SK-N-MC (cell line): Measurements from ENCODE around the gene LRRC38.

Experiments
- DNase-seq: peaks from one replicate; pipeline ENCODE4 v3.0.0-alpha.2; 2011; ENCODE audit warnings: low read depth, low spot score
- H3K27ac ChIP-seq: fragments of 200-600 bp; sonication (generic); 2 replicates; pipeline ENCODE4 v1.5.1; 2016; ENCODE audit warnings: mixed run types
- H3K36me3 ChIP-seq: fragments of 200-600 bp; sonication (generic); 2 replicates; pipeline ENCODE4 v1.6.1; 2017; ENCODE audit warnings: antibody characterized with exemption, low read length, mixed read lengths; ENCODE audit not compliant: insufficient read depth
- H3K4me3 ChIP-seq: fragments of 200-600 bp; sonication (generic); 2 replicates; pipeline ENCODE4 v1.5.1; 2016
- H3K9ac ChIP-seq: fragments of 200-600 bp; sonication (generic); 2 replicates; pipeline ENCODE4 v1.8.0; 2017; ENCODE audit warnings: mixed run types, mixed read lengths; ENCODE audit not compliant: insufficient read length
- H3K9me3 ChIP-seq: fragments of 200-600 bp; sonication (generic); 2 replicates; pipeline ENCODE4 v1.6.1; 2017; ENCODE audit warnings: low read depth, mild to moderate bottlenecking, antibody characterized with exemption, low read length, moderate library complexity, mixed read lengths
- EZH2 ChIP-seq: fragments of 200-600 bp; sonication (generic); IDR thresholded peaks from one replicate; pipeline ENCODE4 v1.6.1; 2017; ENCODE audit warnings: antibody characterized with exemption
- FOXP2 ChIP-seq: optimal IDR thresholded peaks from 2 replicates; pipeline ENCODE3; 2011; ENCODE audit warnings: mild to moderate bottlenecking, moderate library complexity; ENCODE audit not compliant: insufficient read depth; ENCODE audit errors: extremely low read length, control extremely low read depth
- POLR2AphosphoS5 ChIP-seq: IDR thresholded peaks from 2 replicates; pipeline ENCODE4 v1.6.1; 2012; ENCODE audit warnings: mild to moderate bottlenecking, low read depth, low read length, borderline replicate concordance

The LRRC38 gene

GRCh38 chr1:13432251-13432650 lies 81.6 kb downstream of the LRRC38 start:
- DNase-seq, result no peak
- no peak for TF ChIP-seq POLR2AphosphoS5
- Histone ChIP-seq H3K36me3 (no peaks in the 10 kb centered on the region), H3K9me3 (no peaks in the 10 kb centered on the region), H3K27ac (no peak overlapping the region), H3K9ac (no peak overlapping the region), H3K4me3 (no peak overlapping the region)

- no peak for TF ChIP-seq FOXP2
- no peak for TF ChIP-seq POLR2AphosphoS5
- no peak for TF ChIP-seq EZH2
- DNase-seq, result no peak
- no peaks in the 10 kb centered on the region for H3K9me3 ChIP-seq
- H3K4me3 ChIP-seq, result no peak overlapping the region
- no peak overlapping the region for H3K9ac ChIP-seq
- no peak overlapping the region for H3K27ac ChIP-seq
- H3K36me3 ChIP-seq, result no peaks in the 10 kb centered on the region
Observed at GRCh38 chr1:13430495-13430894, 83.3 kb downstream of the LRRC38 start.
